Measurements from ENCODE around the gene C10orf95.

GRCh38 chr10:102461187-102462054 lies 10.1 kb upstream of the C10orf95 start:
- TF ChIP-seq CTCF (IDR thresholded peaks at IDR 0.05) (peak in 1 of 5 experiments; percentile 16), POLR2A (IDR thresholded peaks at IDR 0.05) (no peak)
